ENCODE data around the gene GDPD1. TPM values are rescaled to one million over a fixed set of nuclear protein-coding genes. Genes with fewer than 3 reads are reported as not detected.
A peak's percentile ranks its signal among the peaks of the same experiment; 100 is the strongest.

The GDPD1 gene
- polyA plus RNA-seq, 2 of the 4 experiments (the other 2 are of a cell fraction) = 2.4 to 6.7 TPM

DNA sequence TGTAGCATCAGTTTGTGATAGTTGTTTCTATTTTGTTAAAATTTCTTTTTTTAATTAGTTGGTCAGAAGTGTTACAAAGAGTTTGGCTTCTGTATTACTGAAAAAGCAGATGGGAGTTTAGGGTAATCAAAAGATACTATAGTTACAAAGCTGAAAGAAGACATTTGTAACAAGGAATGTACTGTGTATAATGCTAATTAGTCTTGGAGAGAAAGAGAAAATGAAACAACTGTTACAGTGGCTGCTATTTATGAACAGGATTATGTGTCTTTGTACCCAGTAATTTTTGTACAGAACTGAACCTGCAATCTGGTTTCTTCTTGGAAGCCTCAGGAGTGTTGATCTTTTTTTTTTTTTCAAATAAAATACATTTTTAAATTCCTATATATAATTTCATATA lies 14.3 kb downstream of the GDPD1 start:
- FAIRE-seq = peak; percentile 43
- no peak for TF ChIP-seq ZFP36 (IDR thresholded peaks at IDR 0.05; ENCODE audit: borderline replicate concordance, partially characterized antibody)
- TF ChIP-seq CEBPB (IDR thresholded peaks at IDR 0.05) = no peak
- TF ChIP-seq RFX5 (IDR thresholded peaks at IDR 0.05) = no peak
- no peak for TF ChIP-seq RCOR1 (IDR thresholded peaks at IDR 0.05; ENCODE audit: low read depth, low read length)
- no peak for TF ChIP-seq CHD2 (IDR thresholded peaks at IDR 0.05; ENCODE audit: low read length, partially characterized antibody)
- TF ChIP-seq ESRRA (IDR thresholded peaks at IDR 0.05; ENCODE audit: borderline replicate concordance, low read length) = no peak
- TF ChIP-seq ELK1 (IDR thresholded peaks at IDR 0.05; ENCODE audit: low read depth, low read length) = no peak
- TF ChIP-seq POLR2AphosphoS2 (conservative IDR thresholded peaks at IDR 0.05; ENCODE audit: low read length) = no peak
- no peak for TF ChIP-seq HMGXB4 (CRISPR knock-in tag; IDR thresholded peaks at IDR 0.05; ENCODE audit: borderline replicate concordance)
- no peak for TF ChIP-seq RNF2 (IDR thresholded peaks at IDR 0.05; ENCODE audit: borderline replicate concordance, low read depth)
- TF ChIP-seq, protein P1, sequence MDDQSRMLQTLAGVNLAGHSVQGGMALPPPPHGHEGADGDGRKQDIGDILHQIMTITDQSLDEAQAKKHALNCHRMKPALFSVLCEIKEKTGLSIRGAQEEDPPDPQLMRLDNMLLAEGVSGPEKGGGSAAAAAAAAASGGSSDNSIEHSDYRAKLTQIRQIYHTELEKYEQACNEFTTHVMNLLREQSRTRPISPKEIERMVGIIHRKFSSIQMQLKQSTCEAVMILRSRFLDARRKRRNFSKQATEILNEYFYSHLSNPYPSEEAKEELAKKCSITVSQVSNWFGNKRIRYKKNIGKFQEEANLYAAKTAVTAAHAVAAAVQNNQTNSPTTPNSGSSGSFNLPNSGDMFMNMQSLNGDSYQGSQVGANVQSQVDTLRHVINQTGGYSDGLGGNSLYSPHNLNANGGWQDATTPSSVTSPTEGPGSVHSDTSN (IDR thresholded peaks at IDR 0.05) = no peak
- TF ChIP-seq HDAC2 (IDR thresholded peaks at IDR 0.05) = no peak
- no peak for TF ChIP-seq JUN (IDR thresholded peaks at IDR 0.05)
- no peak for TF ChIP-seq CBX2 (IDR thresholded peaks at IDR 0.05; ENCODE audit: borderline replicate concordance, low read depth)
- Histone ChIP-seq H3K9me3 (no peaks in the 10 kb centered on the region), H3K4me1 (no peaks in the 10 kb centered on the region), H3K4me3 (no peak overlapping the region), H3K4me2 (no peak overlapping the region), H3K27ac (no peak overlapping the region)
- CTCF ChIA-PET = interaction anchor here (0.6 to 1.2 kb wide), 2 partner anchors 10 to 625 kb away, joined by 3 read pairs; no protein-coding TSS in a partner anchor
- no peak for DNase-seq (ENCODE audit: low read depth in 1 of 2, low spot score in 1 of 2)
- POLR2A ChIA-PET = no interaction called here
- ATAC-seq = no peak

DNA sequence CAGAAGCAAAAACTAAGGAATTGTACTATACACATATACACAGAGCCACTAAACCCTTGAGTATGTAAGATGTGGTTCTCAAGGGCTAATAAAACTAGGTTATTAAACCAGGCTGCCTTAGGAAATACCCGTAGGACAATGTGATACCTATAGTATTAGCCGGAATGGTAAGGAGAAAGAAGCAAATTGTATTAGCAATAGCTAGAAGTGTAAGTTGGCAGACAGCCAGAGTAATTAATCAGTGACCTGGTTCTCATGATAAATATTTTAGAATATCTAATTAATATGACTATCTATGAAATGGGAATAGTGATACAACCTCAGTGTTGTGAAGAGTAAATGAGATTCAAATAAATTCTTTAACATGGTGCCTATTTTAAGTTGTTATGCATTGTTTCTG lies 18.6 kb downstream of the GDPD1 start:
- POLR2A ChIA-PET = no interaction called here
- WGBS (ENCODE audit: missing lambda C conversion rate) = 84% methylated on average over 2 of the region's 2 CpGs
- CTCF ChIA-PET = interaction anchor here (0.5 to 0.9 kb wide), 3 partner anchors 72 to 270 kb away, joined by 3 to 5 read pairs (median 3); no protein-coding TSS in a partner anchor
- no peak for FAIRE-seq
- Histone ChIP-seq H3K27ac (no peak overlapping the region), H3K4me1 (no peaks in the 10 kb centered on the region), H3K4me2 (no peak overlapping the region), H3K9me3 (no peaks in the 10 kb centered on the region), H3K4me3 (no peak overlapping the region)
- no peak for DNase-seq (ENCODE audit: low read depth in 1 of 2, low spot score in 1 of 2)
- ATAC-seq = no peak
- TF ChIP-seq ATOH8 (CRISPR knock-in tag; IDR thresholded peaks at IDR 0.05; ENCODE audit: low read depth) (no peak), JUNB (IDR thresholded peaks at IDR 0.05) (no peak), BHLHE40 (IDR thresholded peaks at IDR 0.05; ENCODE audit: low read depth, low read length) (no peak), BCL3 (IDR thresholded peaks at IDR 0.05) (no peak), EHMT2 (IDR thresholded peaks at IDR 0.05; ENCODE audit: low read depth) (no peak), SREBF2 (IDR thresholded peaks at IDR 0.05) (no peak), ELK1 (IDR thresholded peaks at IDR 0.05; ENCODE audit: low read depth, low read length) (no peak), NFE2L2 (conservative IDR thresholded peaks at IDR 0.05; ENCODE audit: low read length) (no peak)
- TF ChIP-seq, protein P2, sequence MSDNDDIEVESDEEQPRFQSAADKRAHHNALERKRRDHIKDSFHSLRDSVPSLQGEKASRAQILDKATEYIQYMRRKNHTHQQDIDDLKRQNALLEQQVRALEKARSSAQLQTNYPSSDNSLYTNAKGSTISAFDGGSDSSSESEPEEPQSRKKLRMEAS (IDR thresholded peaks at IDR 0.05) = no peak
- TF ChIP-seq, protein P3, sequence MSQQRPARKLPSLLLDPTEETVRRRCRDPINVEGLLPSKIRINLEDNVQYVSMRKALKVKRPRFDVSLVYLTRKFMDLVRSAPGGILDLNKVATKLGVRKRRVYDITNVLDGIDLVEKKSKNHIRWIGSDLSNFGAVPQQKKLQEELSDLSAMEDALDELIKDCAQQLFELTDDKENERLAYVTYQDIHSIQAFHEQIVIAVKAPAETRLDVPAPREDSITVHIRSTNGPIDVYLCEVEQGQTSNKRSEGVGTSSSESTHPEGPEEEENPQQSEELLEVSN (IDR thresholded peaks at IDR 0.05; ENCODE audit: borderline replicate concordance, low read depth) = no peak

All from A549 (cell line).